Stimulated activated CD4-positive, alpha-beta T cell treated with anti-CD3 and anti-CD28 coated beads, Interleukin-2, amount 100 ng/mL, for 4 hours (primary cell): ENCODE measurements around the gene TBC1D10A.

Experiments used
- DNase-seq: peaks from one replicate; pipeline ENCODE4 v3.0.0-alpha.2; 2020; ENCODE audit warnings: low read depth

Gene TBC1D10A

DNA sequence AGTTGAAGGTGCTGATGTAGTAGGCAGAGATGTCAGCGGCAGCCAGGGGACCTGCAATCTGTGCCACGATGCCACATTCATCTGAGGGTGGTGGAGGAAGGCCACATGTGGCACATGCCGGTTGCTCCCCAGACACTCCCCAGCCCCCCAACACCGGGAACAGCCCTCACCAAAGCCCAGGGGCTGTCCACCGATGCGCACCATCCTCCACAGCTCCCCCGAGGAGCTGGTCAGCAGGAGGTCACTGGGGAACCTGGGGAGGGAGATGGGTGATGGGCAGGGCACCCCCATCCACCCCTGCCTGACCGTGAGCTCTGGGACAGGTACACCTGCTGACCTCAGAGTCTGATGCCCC lies 40.9 kb downstream of the TBC1D10A start:
- no peak for DNase-seq

DNA sequence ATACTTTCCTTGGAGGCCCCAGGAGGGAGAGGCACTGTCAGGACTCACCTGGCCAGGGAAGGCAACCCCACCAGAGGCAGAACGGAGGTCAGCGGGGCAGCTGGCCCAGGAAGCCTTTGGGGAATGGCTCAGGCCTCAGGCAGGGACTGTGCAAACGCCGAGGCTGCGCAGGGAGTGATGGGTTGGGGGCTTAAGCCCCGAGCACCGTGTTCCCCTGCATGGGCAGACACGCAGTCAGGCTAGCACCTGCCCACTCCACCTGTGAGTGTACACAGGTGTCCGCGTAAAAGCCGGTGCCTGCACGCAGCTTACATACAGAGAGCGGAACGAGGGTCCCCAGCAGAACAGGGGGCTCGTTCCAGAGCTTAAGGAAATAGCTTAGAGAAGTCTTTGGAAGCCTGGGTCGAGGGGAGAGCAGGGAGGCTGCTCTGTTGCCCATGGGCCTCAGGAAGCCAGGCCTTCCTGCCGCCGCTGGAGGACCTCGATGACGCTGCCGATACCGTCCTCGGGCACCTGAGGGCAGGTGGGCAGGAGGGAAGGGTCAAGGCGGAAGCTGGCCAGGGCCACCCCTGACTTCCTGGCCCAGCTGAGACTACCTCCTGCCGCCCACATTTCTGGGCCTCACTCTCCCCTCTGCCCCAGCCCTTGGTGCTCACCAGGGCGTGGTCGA lies 41.4 kb downstream of the TBC1D10A start:
- DNase-seq, result no peak

DNA sequence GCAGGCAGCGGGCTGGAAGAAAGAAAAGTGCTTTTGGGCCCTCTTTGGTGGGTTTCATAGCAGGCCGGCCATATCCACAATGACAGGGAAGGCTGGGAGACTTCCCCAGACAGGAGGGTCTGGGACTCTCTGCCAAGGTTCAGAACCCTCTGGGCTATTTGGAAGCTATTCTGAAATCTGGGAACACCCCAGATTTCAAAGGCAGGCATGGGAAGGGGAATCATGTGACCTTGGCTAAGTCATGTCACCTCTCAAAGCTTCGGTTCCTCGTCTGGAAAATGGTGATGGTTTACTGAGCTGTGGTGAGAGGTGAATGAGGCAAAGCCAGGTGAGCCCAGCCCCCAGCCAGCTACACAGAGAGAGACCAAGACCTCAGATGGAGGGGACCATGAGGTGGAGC lies 42.1 kb downstream of the TBC1D10A start:
- no peak for DNase-seq

DNA sequence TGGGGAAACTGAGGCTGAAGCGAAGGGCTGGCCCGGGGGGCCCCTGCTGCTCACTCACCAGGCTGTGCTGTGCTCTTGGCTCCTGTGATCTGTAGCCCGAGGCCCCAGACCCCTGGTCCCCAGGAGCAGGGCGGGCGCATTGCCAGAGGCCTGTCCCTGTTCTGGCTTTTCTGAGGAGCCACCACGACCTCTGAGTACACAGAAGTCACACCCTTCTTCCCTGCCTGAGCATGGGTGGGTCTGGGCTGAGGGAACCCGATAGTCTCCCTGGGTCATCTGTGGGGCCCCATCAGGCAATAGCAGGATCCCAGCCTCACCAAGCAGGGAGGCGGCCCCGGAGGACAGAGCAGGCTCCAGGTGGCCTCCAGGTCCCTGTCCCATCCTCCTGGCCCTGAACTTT lies 42.6 kb downstream of the TBC1D10A start:
- DNase-seq, result no peak

DNA sequence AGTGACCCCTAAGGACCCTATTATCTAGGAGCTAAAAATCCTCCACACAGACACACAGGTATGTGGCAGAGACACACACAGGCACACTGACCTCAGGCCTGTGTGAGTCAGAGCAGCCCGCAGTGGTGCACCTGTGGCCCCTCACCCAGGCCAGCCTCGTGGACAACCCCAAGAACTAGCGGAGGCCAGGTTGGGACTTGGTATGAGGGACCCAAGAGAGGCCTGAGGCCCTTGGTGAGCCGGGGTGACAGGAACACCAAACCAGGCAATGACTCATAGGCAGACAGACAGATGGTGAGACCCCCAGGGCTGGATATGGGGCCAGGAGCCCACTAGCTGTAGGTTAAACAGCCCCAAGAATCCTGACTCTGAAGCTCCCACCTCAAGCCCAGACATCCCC lies 43.4 kb downstream of the TBC1D10A start:
- DNase-seq, result no peak

DNA sequence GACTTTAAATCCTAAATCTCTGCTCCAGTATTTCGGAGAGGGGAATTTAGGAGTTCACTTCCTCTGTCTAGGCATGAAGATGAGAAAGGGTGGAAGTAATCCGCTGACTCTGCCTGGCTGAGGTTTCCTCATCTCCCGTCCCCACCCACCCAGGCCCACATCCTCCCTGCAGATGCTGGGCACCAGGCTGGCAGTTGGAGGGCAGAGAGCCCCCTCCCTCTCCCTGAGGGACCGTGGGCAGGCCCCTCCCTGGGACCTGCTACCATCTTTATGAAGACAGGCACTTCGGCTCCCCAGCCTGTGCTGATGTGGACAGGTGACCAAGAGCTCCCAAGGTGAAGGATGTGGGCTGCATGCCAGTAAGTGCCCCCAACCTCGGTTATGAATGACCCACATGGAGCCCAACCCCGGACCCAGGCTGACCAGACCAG lies 44.1 kb downstream of the TBC1D10A start:
- DNase-seq, result no peak

DNA sequence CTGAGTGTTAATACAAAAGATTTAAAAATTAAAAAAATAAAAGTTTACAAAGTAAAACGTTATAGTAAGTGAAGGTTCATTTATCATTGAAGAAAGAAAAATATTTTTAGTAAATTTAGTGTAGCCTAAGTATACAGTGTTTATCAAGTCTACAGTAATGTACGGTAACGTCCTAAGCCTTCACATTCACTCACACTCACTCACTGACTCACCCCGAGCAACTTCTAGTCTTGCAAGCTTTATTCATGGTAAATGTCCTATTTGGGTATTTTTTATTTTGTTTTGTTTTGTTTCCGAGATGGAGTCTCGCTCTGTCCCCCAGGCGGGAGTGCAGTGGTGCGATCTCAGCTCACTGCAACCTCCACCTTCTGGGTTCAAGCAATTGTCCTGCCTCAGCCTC lies 46.2 kb downstream of the TBC1D10A start:
- no peak for DNase-seq

DNA sequence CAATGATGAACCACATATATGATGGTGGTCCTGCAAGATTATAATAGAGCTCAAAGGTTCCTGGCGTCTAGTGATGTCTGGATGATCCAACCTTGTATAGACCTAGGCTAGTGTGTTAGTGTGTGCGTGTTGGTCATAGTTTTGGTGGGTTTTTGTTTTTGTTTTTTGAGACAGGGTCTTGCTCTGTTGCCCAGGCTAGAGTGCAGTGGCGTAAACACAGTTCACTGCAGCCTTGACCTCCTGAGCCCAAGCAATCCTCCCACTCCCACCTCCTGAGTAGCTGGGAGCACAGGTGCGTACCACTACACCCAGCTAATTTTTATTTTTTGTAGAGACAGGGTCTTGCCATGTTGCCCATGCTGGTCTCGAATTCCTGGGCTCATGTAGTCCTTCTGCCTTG lies 46.8 kb downstream of the TBC1D10A start:
- no peak for DNase-seq

DNA sequence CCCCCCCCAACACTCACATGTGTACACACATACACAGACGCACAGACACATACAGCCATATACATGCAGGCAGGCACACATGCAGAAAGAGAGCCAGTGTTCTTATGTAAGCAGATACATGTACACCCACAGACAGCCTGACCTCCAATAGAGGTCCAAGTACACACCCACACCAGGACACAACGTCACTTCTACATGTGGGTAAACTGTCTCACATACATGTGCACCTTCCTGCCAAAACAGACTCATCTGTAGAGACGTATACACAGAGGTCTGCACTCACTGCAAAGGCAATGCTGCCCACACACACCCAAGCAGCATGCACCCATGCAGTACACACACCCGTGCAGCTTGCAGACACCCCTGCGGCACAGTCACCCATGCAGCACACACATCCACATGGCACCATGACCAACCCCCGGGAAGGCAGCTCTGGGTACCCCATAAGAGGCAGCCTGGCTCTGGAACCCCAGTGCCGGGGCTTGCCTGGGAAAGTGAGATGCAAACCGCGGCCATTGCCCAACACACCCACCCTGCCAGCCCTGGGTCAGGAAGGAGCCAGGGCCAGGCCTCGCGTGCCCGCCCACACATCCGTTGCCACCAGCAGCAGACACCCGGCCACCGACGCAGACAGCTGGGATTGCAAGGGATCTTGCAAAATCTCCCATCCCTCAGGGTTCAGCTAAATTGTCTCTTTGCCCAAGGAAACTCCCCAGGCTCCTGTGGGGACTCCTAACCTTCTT lies 47.5 kb downstream of the TBC1D10A start:
- no peak for DNase-seq

DNA sequence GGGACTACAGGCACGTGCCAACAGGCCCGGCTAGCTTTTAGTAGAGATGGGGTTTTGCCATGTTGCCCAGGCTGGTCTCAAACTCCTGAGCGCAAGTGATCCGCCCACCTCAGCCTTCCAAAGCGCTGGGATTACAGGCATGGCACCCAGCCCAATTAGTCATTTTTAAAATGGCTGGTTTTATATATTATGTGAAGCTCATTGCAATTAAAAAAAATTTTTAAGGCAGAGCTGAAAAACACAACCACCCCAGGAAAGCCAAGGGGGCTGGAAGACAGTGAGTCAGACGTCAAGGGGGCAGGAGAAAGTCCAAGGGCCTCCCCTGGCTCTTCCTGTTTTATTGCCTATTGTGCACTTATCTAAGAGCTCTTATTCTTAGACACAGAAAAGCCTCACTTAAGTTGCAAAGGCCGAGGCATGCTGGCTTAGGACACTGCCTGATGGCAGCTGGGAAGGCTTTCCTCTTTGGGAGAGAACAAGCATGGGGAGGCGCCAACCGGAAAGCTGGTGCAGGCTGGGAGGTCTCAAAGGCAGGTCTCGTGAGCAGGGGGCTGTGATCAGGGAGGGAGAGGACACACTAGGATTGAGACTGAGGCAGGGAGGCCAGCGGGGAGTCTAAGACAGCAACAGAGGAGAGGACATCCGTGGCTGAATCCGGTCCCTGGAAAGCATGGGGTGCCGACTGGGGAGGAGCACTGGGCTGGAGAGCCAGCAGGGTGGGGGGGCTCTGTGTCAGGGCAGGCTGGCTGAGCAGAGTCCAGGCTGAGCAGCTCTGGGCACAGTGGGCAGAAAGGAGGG lies 49.0 kb downstream of the TBC1D10A start:
- no peak for DNase-seq

DNA sequence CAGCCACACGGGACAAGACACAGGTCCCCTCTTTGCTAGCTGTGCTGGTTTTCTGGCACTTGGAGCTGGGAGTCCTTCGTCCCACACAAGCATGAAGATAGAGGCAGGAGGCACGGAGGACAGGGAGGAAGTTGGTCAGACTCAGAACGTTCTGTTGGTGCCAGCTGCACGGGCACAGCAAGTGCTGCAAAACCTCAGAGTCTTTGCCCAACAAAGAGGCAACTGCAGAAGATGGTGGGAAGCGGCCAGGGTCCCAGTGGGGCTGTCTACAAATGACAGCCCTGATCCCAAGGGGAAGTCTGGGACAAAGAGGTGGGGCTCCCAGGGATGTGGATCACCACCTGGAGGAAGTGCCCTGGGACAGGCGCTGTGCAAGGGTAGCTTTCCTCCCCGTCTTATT lies 50.7 kb downstream of the TBC1D10A start:
- no peak for DNase-seq

DNA sequence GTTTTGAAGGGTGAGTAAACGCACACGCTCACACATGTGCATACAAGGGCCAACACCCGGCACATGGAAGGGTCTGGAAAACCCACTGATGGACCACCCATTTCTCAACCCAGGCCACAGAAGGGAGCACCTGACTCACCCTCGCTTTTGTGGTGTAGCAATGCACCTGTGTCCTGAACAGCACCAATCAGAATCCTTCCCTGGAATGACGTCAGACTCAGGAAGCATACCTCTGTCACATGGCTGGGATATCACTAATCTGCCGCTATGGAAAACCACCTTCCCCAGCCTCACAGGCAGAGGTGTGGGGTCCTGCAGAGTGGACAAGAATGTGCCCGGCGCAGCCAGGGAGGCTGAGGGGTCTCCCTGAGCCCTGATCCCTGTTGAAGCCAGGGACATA lies 51.1 kb downstream of the TBC1D10A start:
- DNase-seq, result peak; percentile 45

DNA sequence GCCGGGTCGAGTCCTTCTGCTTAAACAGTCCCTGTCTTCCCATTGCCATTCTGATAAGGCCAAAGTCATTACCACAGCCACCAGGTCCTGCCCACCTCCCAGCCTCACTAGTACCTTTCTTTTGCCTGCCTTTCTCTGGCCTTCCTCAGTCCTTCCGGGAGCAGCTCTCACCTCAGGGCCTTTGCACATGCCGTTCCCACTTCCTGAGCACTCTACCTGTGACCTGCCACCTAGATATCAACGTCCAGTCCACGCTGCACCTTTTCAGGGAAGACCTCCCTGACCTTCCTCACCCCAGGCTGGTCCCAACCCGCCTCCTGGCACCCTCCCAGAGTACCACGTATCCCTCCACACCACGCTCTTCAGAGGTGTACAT lies 52.3 kb downstream of the TBC1D10A start:
- no peak for DNase-seq

DNA sequence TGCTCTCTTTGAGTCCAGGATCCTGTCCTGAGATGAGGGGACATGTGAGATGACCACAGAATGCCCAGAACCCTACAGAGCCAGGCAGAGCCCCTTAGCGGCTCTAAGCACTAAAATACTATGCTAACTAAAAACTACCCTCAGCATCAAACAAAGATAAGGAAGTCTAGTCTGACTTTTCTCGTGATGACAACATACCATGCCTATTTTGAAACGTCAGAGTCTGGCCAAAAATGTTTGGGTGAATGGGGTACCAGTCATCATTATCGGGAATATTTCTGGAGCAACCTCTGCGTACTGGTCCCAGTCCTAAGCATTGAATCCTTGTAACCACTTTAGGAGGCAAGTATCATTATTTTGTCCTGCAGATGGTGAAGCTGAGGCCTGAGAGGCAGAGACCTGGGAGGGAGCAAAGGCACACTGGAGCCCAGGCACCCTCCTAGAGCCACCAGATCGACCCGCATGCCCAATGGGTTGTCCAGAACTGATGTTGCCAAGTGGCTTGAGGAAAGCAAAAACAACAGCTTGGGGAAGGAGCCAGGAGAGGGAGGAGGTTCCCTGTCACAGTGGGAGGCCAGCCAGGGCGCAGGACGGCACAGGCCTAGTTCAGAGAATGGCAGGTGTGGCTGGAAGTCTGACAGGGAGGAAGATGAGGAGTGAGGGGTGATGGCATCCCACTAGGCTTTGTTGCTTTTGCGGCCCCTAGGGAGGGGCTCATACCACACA lies 52.9 kb downstream of the TBC1D10A start:
- DNase-seq, result no peak

DNA sequence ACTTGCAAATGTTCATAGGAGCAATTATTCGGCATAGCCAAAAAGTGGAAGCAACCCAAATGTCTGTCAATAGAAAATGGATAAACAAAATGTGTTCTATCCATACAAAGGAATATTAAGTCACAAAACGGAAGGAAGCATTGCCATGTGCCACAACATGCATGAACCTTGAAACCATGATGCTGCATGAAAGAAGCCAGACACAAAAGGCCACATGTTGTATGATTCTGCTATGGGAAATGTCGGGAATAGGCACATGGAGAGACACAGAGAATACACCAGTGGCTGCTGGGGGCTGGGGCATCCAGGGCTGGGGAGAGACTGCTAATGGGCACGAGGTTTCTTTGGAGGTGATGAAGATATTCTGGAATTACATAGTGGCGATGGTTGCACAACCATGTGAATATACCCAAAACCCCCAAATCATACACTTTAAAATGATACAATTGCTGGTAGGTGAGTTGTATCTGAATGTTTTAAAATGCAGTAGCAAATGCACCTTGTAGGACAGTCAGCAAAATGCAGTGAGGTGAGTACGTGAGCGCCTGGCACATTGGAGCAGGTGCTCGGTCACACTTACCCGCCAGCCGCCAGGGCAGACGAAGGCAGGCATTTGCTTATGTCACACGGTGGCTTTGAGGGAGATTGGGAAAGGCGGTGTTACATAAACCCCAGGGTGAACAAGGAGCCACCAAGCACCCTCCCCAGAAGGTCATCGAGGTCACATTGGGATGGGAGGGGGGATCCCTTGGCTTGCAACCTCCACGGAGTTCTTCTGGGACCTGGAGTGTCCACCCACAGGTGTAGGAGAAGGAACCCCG lies 53.8 kb downstream of the TBC1D10A start:
- DNase-seq, result no peak

DNA sequence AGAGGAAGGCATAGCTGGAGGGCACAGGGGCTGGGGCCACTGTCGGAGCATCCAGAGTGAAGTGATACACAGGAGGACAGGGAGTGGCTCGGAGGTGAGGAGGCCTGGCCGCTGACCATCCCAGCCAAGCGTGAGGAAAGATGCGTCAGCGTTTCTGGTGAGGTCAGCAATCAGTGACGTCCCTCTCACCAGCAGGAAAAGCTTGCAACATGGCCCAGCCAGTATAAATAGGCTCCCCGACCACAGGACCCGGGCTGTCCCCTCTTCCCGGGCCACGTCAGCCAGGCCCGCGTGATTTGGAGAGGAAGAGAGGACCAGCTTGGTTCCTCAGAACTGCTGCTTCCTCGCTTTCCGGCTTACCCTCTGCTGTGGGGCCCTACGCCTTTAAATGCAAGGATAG lies 55.9 kb downstream of the TBC1D10A start:
- DNase-seq, result no peak

DNA sequence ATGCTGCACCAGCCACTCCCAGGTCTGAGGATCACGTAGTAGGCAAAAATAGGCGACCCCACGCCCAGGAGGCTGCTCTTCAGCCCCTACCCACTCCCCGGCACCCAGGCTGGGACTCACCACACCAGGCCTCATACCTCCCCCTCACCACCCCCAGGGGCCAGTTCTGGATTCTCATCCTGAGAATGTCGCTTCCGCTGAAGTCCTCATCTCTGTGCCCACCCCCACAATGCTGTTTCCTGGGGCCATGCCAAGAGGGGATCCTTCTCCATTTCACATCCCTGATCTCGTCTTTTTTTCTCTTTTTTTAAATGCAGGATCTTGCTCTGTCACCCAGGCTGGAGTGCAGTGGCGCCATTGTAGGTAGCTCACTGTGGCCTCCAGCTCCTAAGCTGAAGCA lies 58.4 kb downstream of the TBC1D10A start:
- no peak for DNase-seq

DNA sequence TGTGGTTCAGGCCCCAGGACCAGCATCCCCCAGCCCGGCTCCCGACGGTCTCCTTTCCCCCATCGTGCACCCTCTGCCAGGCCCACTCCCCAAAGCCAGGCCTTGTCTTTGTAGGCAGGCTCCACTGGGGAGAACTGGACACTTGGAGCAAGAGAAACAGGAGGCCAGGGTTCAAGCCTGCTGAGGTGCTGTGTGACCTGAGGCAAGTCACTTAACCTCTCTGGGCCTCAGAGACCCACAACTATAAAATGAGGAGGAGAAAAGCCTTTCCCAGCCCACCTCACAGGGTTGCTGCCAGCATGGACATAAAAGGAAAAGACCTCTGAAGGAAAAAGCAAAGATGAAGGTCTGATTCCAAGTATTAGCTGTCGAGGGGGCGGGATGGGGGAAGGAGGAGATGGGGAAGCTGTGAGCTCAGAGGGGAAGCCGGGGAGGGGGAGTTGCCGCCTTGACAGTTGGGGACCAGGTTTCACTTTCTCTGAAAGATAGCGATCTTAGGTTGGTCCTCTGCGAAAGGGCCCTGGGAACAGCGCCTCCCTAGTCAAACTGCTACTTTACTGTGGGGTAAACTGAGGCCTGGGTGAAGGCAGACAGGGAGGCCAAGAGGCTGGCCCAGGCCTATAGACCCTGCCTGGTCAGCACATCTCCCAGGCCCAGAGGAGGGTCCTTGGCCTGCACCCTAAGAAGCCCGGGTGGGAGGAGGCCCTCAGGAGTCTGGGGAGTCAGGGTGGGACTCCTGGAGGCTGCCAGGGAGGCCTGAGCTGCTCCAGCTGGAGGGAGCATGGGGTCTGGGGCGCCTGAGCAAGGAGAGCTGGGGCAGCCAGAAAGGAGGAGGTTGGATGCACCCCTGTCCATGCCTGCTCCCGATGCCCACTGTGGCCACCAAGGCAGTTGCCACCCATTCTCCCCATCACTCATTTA lies 59.1 kb downstream of the TBC1D10A start:
- peak; percentile 53 for DNase-seq

DNA sequence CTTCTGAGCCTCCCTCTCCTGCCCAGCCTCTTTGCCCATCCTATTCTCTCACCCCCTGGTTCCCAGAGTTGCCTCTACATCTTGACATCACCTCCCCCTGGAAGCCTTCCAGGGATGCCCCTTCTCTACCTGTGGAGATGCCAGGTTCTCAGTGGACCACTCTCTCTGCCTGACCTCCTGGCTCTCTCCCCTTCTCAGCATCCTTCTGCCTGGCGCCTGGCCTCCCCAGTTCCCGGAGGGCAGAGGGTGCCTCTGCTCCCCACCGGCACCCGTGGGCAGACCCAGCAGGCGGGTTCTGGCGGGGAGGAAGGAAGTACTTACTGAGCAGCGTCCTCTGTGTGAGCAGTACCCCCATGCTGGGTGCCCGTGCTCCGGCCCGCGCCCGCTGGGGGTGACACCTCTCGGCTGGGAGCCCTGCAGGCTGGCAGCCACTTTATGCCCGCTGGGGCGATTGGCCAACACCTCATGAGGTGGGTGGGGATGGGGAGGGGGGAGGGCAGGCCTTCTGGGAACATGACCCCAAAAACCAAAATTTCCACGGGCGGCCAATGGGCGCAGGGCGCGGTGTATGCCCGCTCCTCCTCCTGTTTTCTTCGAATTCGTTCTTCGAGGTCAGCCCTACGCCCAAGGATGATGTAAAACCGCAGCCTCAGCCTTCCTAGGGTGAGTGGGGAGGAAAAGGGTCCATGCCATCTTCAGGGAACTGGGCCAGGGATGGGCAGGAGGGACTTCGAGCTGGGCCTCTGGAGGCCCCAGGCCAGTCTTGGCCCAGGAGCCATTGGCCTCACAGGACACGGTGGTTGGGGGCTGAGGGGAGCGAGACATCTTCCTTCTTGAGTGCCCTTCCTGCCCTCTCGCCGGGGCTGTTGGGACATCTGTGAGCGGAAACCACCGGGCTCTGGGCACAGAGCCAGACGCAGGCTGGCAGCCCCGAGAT lies 60.0 kb downstream of the TBC1D10A start, which contains the start of gene OSM:
Gene OSM (minus strand): TSS at position 407 of the 937 bp plus-strand sequence. CDS start 52 bp downstream, at position 355.
- DNase-seq, result peak; percentile 48
